Gastroesophageal sphincter (tissue), 3 donors: ENCODE data around the gene LAMA5.

Experiments
- CTCF ChIP-seq, 4 experiments: fragments of 200-600 bp in 2 of 4; fragments of 450-650 bp in 2 of 4; sonication (generic) in 1 of 4; IDR thresholded peaks; one replicate each; pipeline ENCODE4 v1.5.1; 2017 to 2019; ENCODE audit warnings: antibody characterized with exemption in 4 of 4, mild to moderate bottlenecking in 2 of 4, moderate library complexity in 2 of 4
- POLR2AphosphoS5 ChIP-seq: sonication (generic); formaldehyde crosslinking; IDR thresholded peaks from one replicate; pipeline ENCODE4 v1.6.1; 2017; ENCODE audit warnings: antibody characterized with exemption

- TF ChIP-seq CTCF (IDR thresholded peaks at IDR 0.05) (no peak), POLR2AphosphoS5 (no peak)
These were observed 46.9 kb upstream of the LAMA5 start for GRCh38 chr20:62413896-62414481.
